Measurements from ENCODE around the gene CCL21.

DNA sequence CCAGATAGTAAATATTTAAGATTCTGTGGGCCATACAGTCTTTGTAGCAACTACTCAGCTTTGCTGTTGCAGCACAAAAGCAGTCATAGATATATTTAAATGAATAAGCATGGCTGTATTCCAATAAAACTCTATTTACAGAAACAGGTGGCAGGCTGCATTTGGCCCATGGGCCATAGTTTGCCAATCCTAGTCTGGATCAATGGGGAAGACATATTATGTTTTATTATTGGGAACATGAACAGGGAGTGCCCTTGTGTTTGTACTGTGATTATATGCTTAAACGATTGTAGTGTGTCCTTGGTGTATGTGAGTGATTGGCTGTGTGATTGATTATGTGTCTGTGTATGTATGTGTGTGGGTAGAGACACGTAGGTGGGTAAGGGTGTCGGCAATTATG is 35.5 kb downstream of the CCL21 start:
- TF ChIP-seq, protein P1, sequence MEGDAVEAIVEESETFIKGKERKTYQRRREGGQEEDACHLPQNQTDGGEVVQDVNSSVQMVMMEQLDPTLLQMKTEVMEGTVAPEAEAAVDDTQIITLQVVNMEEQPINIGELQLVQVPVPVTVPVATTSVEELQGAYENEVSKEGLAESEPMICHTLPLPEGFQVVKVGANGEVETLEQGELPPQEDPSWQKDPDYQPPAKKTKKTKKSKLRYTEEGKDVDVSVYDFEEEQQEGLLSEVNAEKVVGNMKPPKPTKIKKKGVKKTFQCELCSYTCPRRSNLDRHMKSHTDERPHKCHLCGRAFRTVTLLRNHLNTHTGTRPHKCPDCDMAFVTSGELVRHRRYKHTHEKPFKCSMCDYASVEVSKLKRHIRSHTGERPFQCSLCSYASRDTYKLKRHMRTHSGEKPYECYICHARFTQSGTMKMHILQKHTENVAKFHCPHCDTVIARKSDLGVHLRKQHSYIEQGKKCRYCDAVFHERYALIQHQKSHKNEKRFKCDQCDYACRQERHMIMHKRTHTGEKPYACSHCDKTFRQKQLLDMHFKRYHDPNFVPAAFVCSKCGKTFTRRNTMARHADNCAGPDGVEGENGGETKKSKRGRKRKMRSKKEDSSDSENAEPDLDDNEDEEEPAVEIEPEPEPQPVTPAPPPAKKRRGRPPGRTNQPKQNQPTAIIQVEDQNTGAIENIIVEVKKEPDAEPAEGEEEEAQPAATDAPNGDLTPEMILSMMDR (conservative IDR thresholded peaks at IDR 0.05 in 1 of 2, IDR thresholded peaks at IDR 0.05 in 1 of 2; ENCODE audit: low read depth in 1 of 2, low read length in 2 of 2) = no peak
- no peak for TF ChIP-seq EZH2 (IDR thresholded peaks at IDR 0.05; ENCODE audit: low read length, missing control alignments)
